Measurements from ENCODE around the gene ANGPTL2. TPM values are rescaled to one million over a fixed set of nuclear protein-coding genes. Genes with fewer than 3 reads are reported as not detected.

Gene ANGPTL2
- total RNA-seq, 1 donor from 2014 or later = 1.1 TPM

DNA sequence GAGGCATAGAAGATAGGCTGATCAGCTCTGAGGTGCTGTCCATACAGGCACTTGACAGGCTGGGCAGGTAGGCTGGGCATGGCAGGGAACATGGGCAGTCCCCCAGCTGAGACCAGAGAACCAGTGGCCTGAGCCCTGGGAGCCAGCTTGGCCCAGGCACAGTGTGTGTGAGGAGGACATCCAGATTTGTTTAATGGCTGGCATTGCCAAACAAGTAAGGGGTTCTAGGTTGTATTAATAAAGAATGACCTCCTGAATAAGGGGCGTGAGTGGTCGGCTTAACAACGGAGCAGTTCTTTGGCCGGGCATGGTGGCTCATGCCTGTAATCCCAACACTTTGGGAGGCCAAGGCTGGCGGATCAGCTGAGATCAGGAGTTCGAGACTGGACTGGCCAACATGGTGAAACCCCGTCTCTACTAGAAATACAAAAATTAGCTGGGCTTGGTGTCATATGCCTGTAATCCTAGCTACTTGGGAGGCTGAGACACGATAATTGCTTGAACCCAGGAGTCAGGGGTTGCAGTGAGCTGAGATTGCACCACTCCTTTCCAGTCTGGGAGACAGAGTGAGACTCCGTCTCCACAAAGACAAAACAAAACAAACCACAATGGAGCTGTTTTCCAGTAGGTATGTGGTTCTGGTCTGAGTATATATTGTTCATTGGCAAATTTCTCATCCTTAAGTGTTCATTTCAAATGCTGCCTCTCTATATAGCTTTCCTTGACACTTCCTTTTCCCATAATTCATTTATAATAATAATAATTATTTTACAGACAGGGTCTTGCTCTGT, 56.2 kb downstream of the ANGPTL2 start:
- H3K4me3 ChIP-seq (ENCODE audit: low read depth, low read length) = no peak overlapping the region
- TF ChIP-seq CTCF (conservative IDR thresholded peaks at IDR 0.05; ENCODE audit: low read depth, low read length) = no peak
- no peak for DNase-seq (ENCODE audit: low read depth)

DNA sequence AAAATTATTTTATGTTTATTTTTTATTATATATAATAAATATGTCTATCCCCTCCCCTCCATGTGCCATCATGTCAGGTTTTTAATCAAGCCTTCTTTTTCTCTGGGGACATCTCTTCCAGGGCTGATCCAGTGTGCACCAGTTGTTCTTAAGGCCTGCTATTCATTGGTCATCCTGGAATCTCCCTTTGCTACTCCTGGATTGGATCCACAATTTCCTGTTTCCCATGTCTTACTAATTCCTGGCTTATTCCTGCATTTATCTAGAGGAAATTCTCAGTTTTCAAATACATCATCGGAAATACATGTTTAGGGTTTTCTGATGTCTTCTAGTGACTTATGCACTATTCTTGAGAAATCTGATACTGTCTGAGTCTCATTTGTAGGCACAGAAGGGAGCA, 56.8 kb downstream of the ANGPTL2 start:
- no peak for TF ChIP-seq CTCF (conservative IDR thresholded peaks at IDR 0.05; ENCODE audit: low read depth, low read length)
- DNase-seq (ENCODE audit: low read depth) = peak; percentile 25

DNA sequence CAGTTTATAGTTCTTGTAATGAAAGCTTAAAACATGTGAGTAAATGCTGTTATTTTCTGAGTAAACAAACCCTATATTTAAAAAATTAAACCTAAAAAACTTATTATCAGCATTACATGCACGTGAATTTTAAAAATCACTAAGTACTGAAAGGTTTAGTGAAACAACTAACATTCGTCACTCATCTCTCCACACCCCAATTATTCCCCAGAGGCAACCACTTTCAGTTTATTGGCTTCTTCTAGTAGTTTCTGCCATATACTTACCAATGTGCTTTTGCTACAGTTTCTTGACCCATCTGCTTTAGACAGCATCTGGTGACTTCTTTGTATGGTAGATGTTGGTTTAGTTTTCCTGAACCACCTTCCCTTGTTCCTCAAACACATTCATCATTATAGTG, 58.1 kb downstream of the ANGPTL2 start:
- TF ChIP-seq CTCF (conservative IDR thresholded peaks at IDR 0.05; ENCODE audit: low read depth, low read length) = no peak
- no peak overlapping the region for H3K4me3 ChIP-seq (ENCODE audit: low read depth, low read length)
- DNase-seq (ENCODE audit: low read depth) = no peak

More for the DNA sequence above, 56.8 kb downstream of the ANGPTL2 start:
- H3K4me3 ChIP-seq (ENCODE audit: low read depth, low read length) = no peak overlapping the region

DNA sequence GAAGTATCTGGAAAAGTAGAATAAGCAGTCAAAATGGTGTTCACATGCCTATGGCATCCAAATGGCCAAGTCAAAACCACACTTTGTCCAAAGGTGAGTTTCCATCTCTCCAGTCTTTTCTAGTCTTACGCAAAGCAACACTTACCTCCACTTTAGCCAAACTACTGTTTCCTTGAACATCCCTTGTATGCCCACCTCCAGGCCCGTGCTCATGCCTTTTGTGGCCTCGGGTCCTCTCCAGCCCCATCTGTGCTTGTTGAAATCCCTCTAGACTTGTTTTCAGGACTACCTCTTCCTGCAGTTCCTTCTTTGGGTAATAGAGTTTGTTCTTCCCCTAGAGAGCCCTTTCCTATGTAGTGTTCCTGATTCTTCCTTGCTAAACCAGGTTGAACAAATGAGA, 61.0 kb downstream of the ANGPTL2 start:
- no peak for TF ChIP-seq CTCF (conservative IDR thresholded peaks at IDR 0.05; ENCODE audit: low read depth, low read length)
- DNase-seq (ENCODE audit: low read depth) = no peak
- H3K4me3 ChIP-seq (ENCODE audit: low read depth, low read length) = no peak overlapping the region

DNA sequence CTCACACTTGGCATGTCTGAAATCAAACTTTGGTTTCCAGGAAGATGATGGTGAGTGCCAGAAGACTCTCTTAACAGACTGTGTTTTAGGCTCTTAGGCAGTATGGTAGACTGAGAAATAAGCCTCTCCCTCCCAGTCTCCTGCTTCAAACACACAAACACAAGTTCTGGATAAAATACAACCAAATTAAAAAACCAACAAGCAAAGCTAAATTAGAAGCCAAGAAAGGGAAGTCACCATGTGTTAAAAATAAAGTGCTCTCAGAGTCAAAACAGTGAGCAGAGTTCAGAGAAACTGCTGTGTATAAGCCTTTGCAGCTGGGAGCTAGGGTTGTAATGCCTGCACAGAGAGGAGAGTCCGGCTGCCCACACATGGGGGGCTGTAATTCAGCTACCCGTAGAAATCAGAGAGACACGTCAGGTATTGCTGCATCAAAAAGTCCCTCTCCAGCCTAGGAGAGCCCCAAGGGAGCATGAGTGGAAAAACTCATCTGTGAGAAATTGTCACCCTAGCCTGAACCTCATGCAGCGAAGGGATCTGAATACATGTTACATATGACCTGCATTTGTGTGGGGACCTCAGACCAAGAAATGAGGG, 62.6 kb downstream of the ANGPTL2 start:
- TF ChIP-seq CTCF (conservative IDR thresholded peaks at IDR 0.05; ENCODE audit: low read depth, low read length) = no peak
- no peak for DNase-seq (ENCODE audit: low read depth)
- H3K4me3 ChIP-seq (ENCODE audit: low read depth, low read length) = no peak overlapping the region

GRCh38 chr9:127059030-127059429, 63.4 kb downstream of the ANGPTL2 start:
- no peak for DNase-seq (ENCODE audit: low read depth)
- H3K4me3 ChIP-seq (ENCODE audit: low read depth, low read length) = no peak overlapping the region
- TF ChIP-seq CTCF (conservative IDR thresholded peaks at IDR 0.05; ENCODE audit: low read depth, low read length) = no peak

- no peak for TF ChIP-seq CTCF (conservative IDR thresholded peaks at IDR 0.05; ENCODE audit: low read depth, low read length)
These were observed 63.8 kb downstream of the ANGPTL2 start for GRCh38 chr9:127058645-127059021.

More at GRCh38 chr9:127058645-127059021, 63.8 kb downstream of the ANGPTL2 start:
- H3K4me3 ChIP-seq (ENCODE audit: low read depth, low read length) = no peak overlapping the region
- no peak for DNase-seq (ENCODE audit: low read depth)

Data from epithelial cell of proximal tubule (primary cell).